NCI-H345 treated with DMSO at 0.1 percent for 48 hours (cell line): ENCODE data around the gene SUN2.

Experiments
- DNase-seq: peaks from one replicate; lab custom pipeline; 2025; ENCODE audit not compliant: unreplicated experiment; lab: John Stamatoyannopoulos, UW

The SUN2 gene

GRCh38 chr22:38737302-38738060, 18.3 kb downstream of the SUN2 start:
- DNase-seq = no peak

- DNase-seq = no peak
These were observed 19.6 kb downstream of the SUN2 start for GRCh38 chr22:38736257-38736570.

- DNase-seq = no peak
These were observed 20.1 kb downstream of the SUN2 start for GRCh38 chr22:38735465-38736256.

GRCh38 chr22:38735126-38735464, 20.7 kb downstream of the SUN2 start:
- no peak for DNase-seq

- no peak for DNase-seq
These were observed 21.2 kb downstream of the SUN2 start for GRCh38 chr22:38734421-38735100.

GRCh38 chr22:38733724-38734381, 21.9 kb downstream of the SUN2 start:
- peak; percentile 40 for DNase-seq

GRCh38 chr22:38733329-38733723, 22.5 kb downstream of the SUN2 start:
- DNase-seq = no peak

GRCh38 chr22:38732251-38732815, 23.5 kb downstream of the SUN2 start:
- peak; percentile 32 for DNase-seq

- DNase-seq = no peak
These were observed 24.1 kb downstream of the SUN2 start for GRCh38 chr22:38731703-38732161.

- DNase-seq = no peak
These were observed 25.4 kb downstream of the SUN2 start for GRCh38 chr22:38730411-38730871.

GRCh38 chr22:38729946-38730345, 25.9 kb downstream of the SUN2 start:
- no peak for DNase-seq

- no peak for DNase-seq
These were observed 26.7 kb downstream of the SUN2 start for GRCh38 chr22:38728871-38729796.

GRCh38 chr22:38727530-38728451, 28.0 kb downstream of the SUN2 start:
- no peak for DNase-seq

- no peak for DNase-seq
These were observed 28.7 kb downstream of the SUN2 start for GRCh38 chr22:38727123-38727522.

GRCh38 chr22:38725900-38726655, 29.7 kb downstream of the SUN2 start:
- no peak for DNase-seq

- no peak for DNase-seq
These were observed 30.7 kb downstream of the SUN2 start for GRCh38 chr22:38724926-38725571.

- DNase-seq = no peak
These were observed 31.6 kb downstream of the SUN2 start for GRCh38 chr22:38724176-38724575.

- DNase-seq = no peak
These were observed 34.2 kb downstream of the SUN2 start for GRCh38 chr22:38721551-38721950.
